OCI-LY7 (cell line): ENCODE results near the gene DAND5. TPM values are rescaled to one million over a fixed set of nuclear protein-coding genes. Genes with fewer than 3 reads are reported as not detected.

Source experiments
- BruUV-seq: library from RNA; stranded (reverse); fragments of 400-500 nt; replicated peaks from 2 replicates; lab custom pipeline; 2021; lab: Mats Ljungman, UMichigan
- CTCF ChIA-PET: fragments of 300-600 bp; sonication (Branson Sonifier 250); formaldehyde crosslinking; loops from one replicate; lab custom pipeline; 2022; ENCODE audit warnings: antibody characterized with exemption; ENCODE audit not compliant: unreplicated experiment; lab: Charles Lee
- POLR2A ChIA-PET: fragments of 300-600 bp; sonication (Branson Sonifier 250); formaldehyde crosslinking; loops from one replicate; lab custom pipeline; 2022; ENCODE audit warnings: antibody characterized with exemption; lab: Charles Lee
- DNase-seq: peaks from one replicate; pipeline ENCODE4 v3.0.0-alpha.2; 2015; ENCODE audit warnings: low spot score
- H2AFZ ChIP-seq: fragments of 200-600 bp; sonication (generic), shearing (Covaris generic); 2 replicates; pipeline ENCODE4 v1.6.1; 2014; ENCODE audit warnings: mild to moderate bottlenecking, antibody characterized with exemption, low read length, moderate library complexity
- H3K27ac ChIP-seq: fragments of 200-600 bp; sonication (generic); 2 replicates; pipeline ENCODE4 v1.5.1; 2014; ENCODE audit warnings: mixed run types, low read depth, mild to moderate bottlenecking, moderate library complexity, low read length, inconsistent platforms; ENCODE audit not compliant: poor library complexity, severe bottlenecking
- H3K36me3 ChIP-seq: fragments of 200-600 bp; sonication (generic); 2 replicates; pipeline ENCODE4 v1.6.1; 2014; ENCODE audit warnings: mild to moderate bottlenecking, antibody characterized with exemption, low read length, moderate library complexity, mixed read lengths; ENCODE audit not compliant: insufficient read depth
- H3K4me1 ChIP-seq: fragments of 200-600 bp; sonication (generic); 2 replicates; pipeline ENCODE4 v1.5.1; 2014; ENCODE audit warnings: mild to moderate bottlenecking, low read length; ENCODE audit not compliant: insufficient read depth, poor library complexity, severe bottlenecking
- H3K4me2 ChIP-seq: fragments of 200-600 bp; sonication (generic); 2 replicates; pipeline ENCODE4 v1.6.1; 2014; ENCODE audit warnings: mild to moderate bottlenecking, low read length
- H3K4me3 ChIP-seq: fragments of 200-600 bp; sonication (generic); 2 replicates; pipeline ENCODE4 v1.5.1; 2014; ENCODE audit warnings: mild to moderate bottlenecking, low read depth, low read length; ENCODE audit not compliant: poor library complexity, severe bottlenecking
- H3K79me2 ChIP-seq: fragments of 200-600 bp; sonication (generic); 2 replicates; pipeline ENCODE4 v1.6.1; 2016; ENCODE audit warnings: low read depth, mild to moderate bottlenecking, low read length, moderate library complexity, mixed read lengths; ENCODE audit not compliant: insufficient read depth
- H3K9me2 ChIP-seq: fragments of 200-600 bp; sonication (generic); 2 replicates; pipeline ENCODE4 v1.6.1; 2016; ENCODE audit warnings: mild to moderate bottlenecking, low read length, mixed read lengths; ENCODE audit not compliant: insufficient read depth
- H3K9me3 ChIP-seq: fragments of 200-600 bp; sonication (generic); 2 replicates; pipeline ENCODE4 v1.6.1; 2014; ENCODE audit warnings: mild to moderate bottlenecking, mixed run types, low read length, mixed read lengths
- H4K20me1 ChIP-seq: fragments of 200-600 bp; sonication (generic); 2 replicates; pipeline ENCODE4 v1.6.1; 2014; ENCODE audit warnings: mild to moderate bottlenecking, antibody characterized with exemption, low read length, moderate library complexity, mixed read lengths; ENCODE audit not compliant: insufficient read depth
- CTCF ChIP-seq: fragments of 200-600 bp; sonication (generic); conservative IDR thresholded peaks from 2 replicates; pipeline ENCODE4 v1.5.1; 2014; ENCODE audit warnings: mild to moderate bottlenecking, antibody characterized with exemption, low read length, moderate library complexity, mixed read lengths
- EZH2phosphoT487 ChIP-seq: fragments of 200-600 bp; sonication (generic); IDR thresholded peaks from 2 replicates; pipeline ENCODE4 v1.6.1; 2018; ENCODE audit warnings: low read depth, borderline replicate concordance, mild to moderate bottlenecking, mixed run types, antibody characterized with exemption, low read length, moderate library complexity, mixed read lengths
- intact Hi-C: fragments of 100-400 bp; cut with micrococcal nuclease; formaldehyde crosslinking; loops from one replicate; pipeline ENCODE4 v1.10.0; 2022; ENCODE audit not compliant: unreplicated experiment
- total RNA-seq, 2 experiments: library from RNA; depleted of rRNA in 1 of 2; stranded (reverse); fragments of >200 nt in 1 of 2; shearing (Covaris generic) in 1 of 2; gene quantifications; 2 replicates each; pipeline ENCODE4 v1.2.3, GENCODE V29; 2014 to 2022

Gene DAND5
- total RNA-seq, 2 experiments from 2014 or later = 0.06 to 0.84 TPM

- POLR2A ChIA-PET = no interaction called here
Observed at GRCh38 chr19:13022111-13022858, 52.9 kb downstream of the DAND5 start.

GRCh38 chr19:13022859-13023636, 53.7 kb downstream of the DAND5 start:
- Histone ChIP-seq H3K27ac (no peak overlapping the region), H3K4me1 (no peaks in the 10 kb centered on the region), H4K20me1 (no peaks in the 10 kb centered on the region), H3K79me2 (no peaks in the 10 kb centered on the region), H3K9me2 (no peaks in the 10 kb centered on the region), H3K9me3 (no peaks in the 10 kb centered on the region), H3K36me3 (no peaks in the 10 kb centered on the region), H3K4me3 (no peak overlapping the region), H3K4me2 (peak overlapping the region; percentile 40), H2AFZ (no peak overlapping the region)
- CTCF ChIA-PET = no interaction called here
- DNase-seq = no peak
- intact Hi-C loops = no loop called here
- no peak for TF ChIP-seq CTCF
- TF ChIP-seq EZH2phosphoT487 = peak; percentile 97; the same call in 1 of the 2 replicates
- POLR2A ChIA-PET = interaction anchor here (0.6 kb wide), 1 partner anchor 63 kb away, joined by 7 read pairs; no protein-coding TSS in a partner anchor
- no TSS peak for BruUV-seq

More at GRCh38 chr19:13022111-13022858, 52.9 kb downstream of the DAND5 start:
- H3K4me2 ChIP-seq = no peak overlapping the region
- H3K9me3 ChIP-seq = no peaks in the 10 kb centered on the region
- intact Hi-C loops = no loop called here
- H2AFZ ChIP-seq = no peak overlapping the region
- no peaks in the 10 kb centered on the region for H3K79me2 ChIP-seq
- H3K27ac ChIP-seq = no peak overlapping the region
- TF ChIP-seq EZH2phosphoT487 (no peak), CTCF (no peak)
- no peaks in the 10 kb centered on the region for H4K20me1 ChIP-seq
- H3K9me2 ChIP-seq = no peaks in the 10 kb centered on the region
- H3K36me3 ChIP-seq = no peaks in the 10 kb centered on the region
- no peak for DNase-seq
- no TSS peak for BruUV-seq
- CTCF ChIA-PET = interaction anchor here (0.5 kb wide), 1 partner anchor 20 kb away, joined by 3 read pairs; no protein-coding TSS in a partner anchor
- H3K4me3 ChIP-seq = no peak overlapping the region
- no peaks in the 10 kb centered on the region for H3K4me1 ChIP-seq
